ENCODE results near the gene CCDC63. TPM values are rescaled to one million over a fixed set of nuclear protein-coding genes. Genes with fewer than 3 reads are reported as not detected.
"Not testable (repeated sequence)": the region's sequence is repeated elsewhere in the genome, so short reads cannot be mapped to it uniquely, and the experiment has no call there.

Gene CCDC63
- total RNA-seq, 2 experiments from 2014 or later, result not detected

GRCh38 chr12:110937104-110937641 is 90.4 kb downstream of the CCDC63 start:
- DNase-seq (peak; percentile 51), ATAC-seq (peak; percentile 60)
- H3K4me1 Mint-ChIP-seq, result peaks cover 4% of the 10 kb centered on the region
- no peaks in the 10 kb centered on the region for H3K36me3 Mint-ChIP-seq
- no peaks in the 10 kb centered on the region for H3K9me3 Mint-ChIP-seq (ENCODE audit: low read depth)
- H3K27me3 Mint-ChIP-seq, result peaks cover 15% of the 10 kb centered on the region
- no peak overlapping the region for H3K4me3 Mint-ChIP-seq
- no peak overlapping the region for H3K27ac Mint-ChIP-seq
- CTCF ChIA-PET, result interaction anchor here (0.7 to 1.5 kb wide), 11 partner anchors 8 to 387 kb away, joined by 3 to 7 read pairs (median 3); no protein-coding TSS in a partner anchor

- DNase-seq (no peak), ATAC-seq (no peak)
- H3K4me1 Mint-ChIP-seq, result peaks cover 4% of the 10 kb centered on the region
- H3K4me3 Mint-ChIP-seq, result no peak overlapping the region
- no peaks in the 10 kb centered on the region for H3K36me3 Mint-ChIP-seq
- no peaks in the 10 kb centered on the region for H3K9me3 Mint-ChIP-seq (ENCODE audit: low read depth)
- H3K27ac Mint-ChIP-seq, result no peak overlapping the region
- CTCF ChIA-PET, result interaction anchor here (1.0 kb wide), 1 partner anchor 11 kb away, joined by 3 read pairs; no protein-coding TSS in a partner anchor
- peaks cover 22% of the 10 kb centered on the region for H3K27me3 Mint-ChIP-seq
These were observed 93.5 kb downstream of the CCDC63 start for GRCh38 chr12:110940296-110940695.

GRCh38 chr12:110940933-110941332 is 94.1 kb downstream of the CCDC63 start:
- no peak overlapping the region for H3K27ac Mint-ChIP-seq
- H3K27me3 Mint-ChIP-seq, result peaks cover 22% of the 10 kb centered on the region
- H3K4me3 Mint-ChIP-seq, result no peak overlapping the region
- CTCF ChIA-PET, result interaction anchor here (1.0 kb wide), 1 partner anchor 11 kb away, joined by 3 read pairs; no protein-coding TSS in a partner anchor
- no peaks in the 10 kb centered on the region for H3K9me3 Mint-ChIP-seq (ENCODE audit: low read depth)
- H3K36me3 Mint-ChIP-seq, result no peaks in the 10 kb centered on the region
- H3K4me1 Mint-ChIP-seq, result peaks cover 4% of the 10 kb centered on the region
- no peak for ATAC-seq
- no peak for DNase-seq

GRCh38 chr12:110941391-110941790 is 94.6 kb downstream of the CCDC63 start:
- Mint-ChIP-seq H3K27ac (no peak overlapping the region), H3K9me3 (ENCODE audit: low read depth) (no peaks in the 10 kb centered on the region), H3K36me3 (no peaks in the 10 kb centered on the region), H3K4me1 (peaks cover 4% of the 10 kb centered on the region), H3K4me3 (no peak overlapping the region), H3K27me3 (peaks cover 21% of the 10 kb centered on the region)
- DNase-seq (no peak), ATAC-seq (no peak)
- CTCF ChIA-PET, result interaction anchor here (1.0 kb wide), 1 partner anchor 12 kb away, joined by 3 read pairs; no protein-coding TSS in a partner anchor

GRCh38 chr12:110943373-110943772 is 96.6 kb downstream of the CCDC63 start:
- no peaks in the 10 kb centered on the region for H3K9me3 Mint-ChIP-seq (ENCODE audit: low read depth)
- ATAC-seq (no peak), DNase-seq (no peak)
- no peaks in the 10 kb centered on the region for H3K4me1 Mint-ChIP-seq
- peaks cover 12% of the 10 kb centered on the region for H3K27me3 Mint-ChIP-seq
- H3K36me3 Mint-ChIP-seq, result no peaks in the 10 kb centered on the region
- no peak overlapping the region for H3K4me3 Mint-ChIP-seq
- CTCF ChIA-PET, result no interaction called here
- no peak overlapping the region for H3K27ac Mint-ChIP-seq

- Mint-ChIP-seq H3K27me3 (peaks cover 11% of the 10 kb centered on the region), H3K27ac (no peak overlapping the region), H3K4me1 (no peaks in the 10 kb centered on the region), H3K9me3 (ENCODE audit: low read depth) (no peaks in the 10 kb centered on the region), H3K4me3 (no peak overlapping the region), H3K36me3 (no peaks in the 10 kb centered on the region)
- no peak for ATAC-seq
- DNase-seq, result no peak
- CTCF ChIA-PET, result no interaction called here
These were observed 101.3 kb downstream of the CCDC63 start for GRCh38 chr12:110948041-110948440.

GRCh38 chr12:110950466-110950865 is 103.7 kb downstream of the CCDC63 start:
- CTCF ChIA-PET; DNase-seq; ATAC-seq; H3K9me3 Mint-ChIP-seq (ENCODE audit: low read depth); H3K27ac Mint-ChIP-seq; H3K4me3 Mint-ChIP-seq; H3K4me1 Mint-ChIP-seq; H3K36me3 Mint-ChIP-seq: not testable (repeated sequence)
- H3K27me3 Mint-ChIP-seq, result peaks cover 14% of the 10 kb centered on the region

GRCh38 chr12:110950867-110951266 is 104.1 kb downstream of the CCDC63 start:
- H3K27ac Mint-ChIP-seq; DNase-seq; H3K36me3 Mint-ChIP-seq; H3K9me3 Mint-ChIP-seq (ENCODE audit: low read depth); ATAC-seq; H3K4me1 Mint-ChIP-seq; CTCF ChIA-PET; H3K4me3 Mint-ChIP-seq: not testable (repeated sequence)
- H3K27me3 Mint-ChIP-seq, result peaks cover 14% of the 10 kb centered on the region

Other genes starting within 250 kb of the CCDC63 start
- 1 to 10 TPM; 5.5 to 5.8 TPM for gene TCTN1, start 232.9 kb upstream of the CCDC63 start, total RNA-seq
- 10 to 100 TPM; 11.7 to 19.9 TPM for gene HVCN1, start 157.9 kb upstream of the CCDC63 start, total RNA-seq
- 100 to 1,000 TPM; 174 to 200 TPM for gene PPP1CC, start 104.1 kb upstream of the CCDC63 start, total RNA-seq
- not detected for gene MYL2, start 73.6 kb downstream of the CCDC63 start, total RNA-seq
- under 1 TPM in 1 of 2 experiments, not detected in 1; 0.09 TPM for gene CUX2, start 187.2 kb downstream of the CCDC63 start, total RNA-seq